CD1c-positive myeloid dendritic cell (primary cell): Measurements from ENCODE around the gene SLC25A44.
"Not testable (repeated sequence)": the region's sequence is repeated elsewhere in the genome, so short reads cannot be mapped to it uniquely, and the experiment has no call there.

Experiments
- DNase-seq: peaks from one replicate; pipeline ENCODE4 v3.0.0-alpha.2; 2016; ENCODE audit errors: extremely low spot score

SLC25A44 gene

GRCh38 chr1:156163712-156164111, 30.2 kb upstream of the SLC25A44 start:
- no peak for DNase-seq

GRCh38 chr1:156164125-156164831, 29.6 kb upstream of the SLC25A44 start:
- DNase-seq, result no peak

- peak; percentile 74 for DNase-seq
Observed at GRCh38 chr1:156165083-156165482, 28.8 kb upstream of the SLC25A44 start.

- no peak for DNase-seq
Observed at GRCh38 chr1:156167536-156167935, 26.4 kb upstream of the SLC25A44 start.

- DNase-seq, result no peak
Observed at GRCh38 chr1:156172696-156173470, 21.0 kb upstream of the SLC25A44 start.

GRCh38 chr1:156176610-156177210, 17.2 kb upstream of the SLC25A44 start:
- no peak for DNase-seq

GRCh38 chr1:156177919-156178654, 15.8 kb upstream of the SLC25A44 start:
- DNase-seq, result no peak

GRCh38 chr1:156180471-156180870, 13.4 kb upstream of the SLC25A44 start:
- no peak for DNase-seq

GRCh38 chr1:156181391-156181924, 12.4 kb upstream of the SLC25A44 start:
- DNase-seq, result not testable (repeated sequence)

- not testable (repeated sequence) for DNase-seq
Observed at GRCh38 chr1:156182010-156182779, 11.7 kb upstream of the SLC25A44 start.

GRCh38 chr1:156186347-156187177, 7.3 kb upstream of the SLC25A44 start:
- DNase-seq, result not testable (repeated sequence)

GRCh38 chr1:156190265-156190664, 3.6 kb upstream of the SLC25A44 start:
- DNase-seq, result not testable (repeated sequence)

- peak; percentile 38 for DNase-seq
Observed at GRCh38 chr1:156191292-156191964, 2.5 kb upstream of the SLC25A44 start.

GRCh38 chr1:156193208-156193487, 756 bp upstream of the SLC25A44 start:
- DNase-seq, result no peak

GRCh38 chr1:156194300-156194652, 372 bp downstream of the SLC25A44 start:
- DNase-seq, result no peak

GRCh38 chr1:156195853-156196252, 1.9 kb downstream of the SLC25A44 start:
- no peak for DNase-seq

GRCh38 chr1:156196445-156196844, 2.5 kb downstream of the SLC25A44 start:
- DNase-seq, result no peak

GRCh38 chr1:156198831-156199349, 5.0 kb downstream of the SLC25A44 start:
- no peak for DNase-seq

- no peak for DNase-seq
Observed at GRCh38 chr1:156200044-156200443, 6.1 kb downstream of the SLC25A44 start.

- DNase-seq, result no peak
Observed at GRCh38 chr1:156203331-156203730, 9.4 kb downstream of the SLC25A44 start.
